GM18909 (cell line): Measurements from ENCODE around the gene FADS3.

Source experiments
- ATAC-seq: cut with Tn5 transposase; IDR thresholded peaks from one replicate; pipeline ENCODE4 v1.9.1; 2021; ENCODE audit warnings: mild to moderate bottlenecking; ENCODE audit not compliant: unreplicated experiment, poor library complexity

Gene FADS3

GRCh38 chr11:61914471-61915171 lies 23.3 kb upstream of the FADS3 start:
- no peak for ATAC-seq

- ATAC-seq = no peak
Observed at GRCh38 chr11:61913699-61914395, 22.5 kb upstream of the FADS3 start.

- ATAC-seq = no peak
Observed at GRCh38 chr11:61912991-61913698, 21.8 kb upstream of the FADS3 start.

GRCh38 chr11:61912530-61912898 lies 21.2 kb upstream of the FADS3 start:
- ATAC-seq = no peak

GRCh38 chr11:61911701-61912529 lies 20.6 kb upstream of the FADS3 start:
- ATAC-seq = no peak

- ATAC-seq = no peak
Observed at GRCh38 chr11:61911128-61911700, 19.9 kb upstream of the FADS3 start.

- ATAC-seq = no peak
Observed at GRCh38 chr11:61910187-61911127, 19.1 kb upstream of the FADS3 start.

- no peak for ATAC-seq
Observed at GRCh38 chr11:61908730-61909316, 17.5 kb upstream of the FADS3 start.

- no peak for ATAC-seq
Observed at GRCh38 chr11:61907871-61908729, 16.8 kb upstream of the FADS3 start.

- ATAC-seq = no peak
Observed at GRCh38 chr11:61907282-61907681, 15.9 kb upstream of the FADS3 start.

- no peak for ATAC-seq
Observed at GRCh38 chr11:61906522-61906909, 15.2 kb upstream of the FADS3 start.

- ATAC-seq = no peak
Observed at GRCh38 chr11:61905801-61906521, 14.6 kb upstream of the FADS3 start.

- ATAC-seq = no peak
Observed at GRCh38 chr11:61905067-61905696, 13.8 kb upstream of the FADS3 start.

- no peak for ATAC-seq
Observed at GRCh38 chr11:61904539-61905048, 13.2 kb upstream of the FADS3 start.

GRCh38 chr11:61903845-61904244 lies 12.5 kb upstream of the FADS3 start:
- no peak for ATAC-seq

- no peak for ATAC-seq
Observed at GRCh38 chr11:61902313-61902712, 11.0 kb upstream of the FADS3 start.

GRCh38 chr11:61901397-61901796 lies 10.1 kb upstream of the FADS3 start:
- ATAC-seq = no peak
